HG03439 (cell line): ENCODE data around the gene PHF1.
"Not testable (repeated sequence)": the region's sequence is repeated elsewhere in the genome, so short reads cannot be mapped to it uniquely, and the experiment has no call there.

Source experiments
- ATAC-seq: cut with Tn5 transposase; IDR thresholded peaks from one replicate; pipeline ENCODE4 v1.9.1; 2021; ENCODE audit warnings: mild to moderate bottlenecking, moderate library complexity; ENCODE audit not compliant: unreplicated experiment

The PHF1 gene

GRCh38 chr6:33410711-33411631 is at the start of gene PHF1:
Gene PHF1 (plus strand): TSS chr6:33411014. CDS start chr6:33412264, 1,250 bp downstream.
- peak; percentile 36 for ATAC-seq

- ATAC-seq = not testable (repeated sequence)
Observed at GRCh38 chr6:33363486-33363885, 47.3 kb upstream of the PHF1 start.

GRCh38 chr6:33364475-33365205 is 46.2 kb upstream of the PHF1 start:
- not testable (repeated sequence) for ATAC-seq

- not testable (repeated sequence) for ATAC-seq
Observed at GRCh38 chr6:33365206-33365971, 45.4 kb upstream of the PHF1 start.

- no peak for ATAC-seq
Observed at GRCh38 chr6:33367009-33367714, 43.7 kb upstream of the PHF1 start.

- not testable (repeated sequence) for ATAC-seq
Observed at GRCh38 chr6:33367715-33368025, 43.1 kb upstream of the PHF1 start.

- ATAC-seq = not testable (repeated sequence)
Observed at GRCh38 chr6:33371901-33372300, 38.9 kb upstream of the PHF1 start.

GRCh38 chr6:33372526-33373123 is 38.2 kb upstream of the PHF1 start:
- ATAC-seq = no peak

GRCh38 chr6:33373960-33374910 is 36.6 kb upstream of the PHF1 start:
- no peak for ATAC-seq

- ATAC-seq = no peak
Observed at GRCh38 chr6:33375143-33375671, 35.6 kb upstream of the PHF1 start.

- ATAC-seq = no peak
Observed at GRCh38 chr6:33377171-33377570, 33.6 kb upstream of the PHF1 start.

- not testable (repeated sequence) for ATAC-seq
Observed at GRCh38 chr6:33379184-33379583, 31.6 kb upstream of the PHF1 start.

- no peak for ATAC-seq
Observed at GRCh38 chr6:33380272-33380981, 30.4 kb upstream of the PHF1 start.

- ATAC-seq = no peak
Observed at GRCh38 chr6:33383427-33384185, 27.2 kb upstream of the PHF1 start.

- ATAC-seq = no peak
Observed at GRCh38 chr6:33384581-33385020, 26.2 kb upstream of the PHF1 start.

GRCh38 chr6:33390173-33390572 is 20.6 kb upstream of the PHF1 start:
- ATAC-seq = no peak

GRCh38 chr6:33390767-33391277 is 20.0 kb upstream of the PHF1 start:
- ATAC-seq = no peak
